GM12801 (cell line): ENCODE measurements around the gene ELK1.

Experiments used
- CTCF ChIP-seq: IDR thresholded peaks from one replicate; pipeline ENCODE4 v1.5.1; 2011; ENCODE audit warnings: control low read depth; ENCODE audit not compliant: insufficient read length; ENCODE audit errors: extremely low read depth

ELK1 gene

GRCh38 chrX:47628982-47629381, 21.4 kb downstream of the ELK1 start:
- no peak for TF ChIP-seq CTCF

GRCh38 chrX:47625365-47625764, 25.0 kb downstream of the ELK1 start:
- TF ChIP-seq CTCF = no peak

DNA sequence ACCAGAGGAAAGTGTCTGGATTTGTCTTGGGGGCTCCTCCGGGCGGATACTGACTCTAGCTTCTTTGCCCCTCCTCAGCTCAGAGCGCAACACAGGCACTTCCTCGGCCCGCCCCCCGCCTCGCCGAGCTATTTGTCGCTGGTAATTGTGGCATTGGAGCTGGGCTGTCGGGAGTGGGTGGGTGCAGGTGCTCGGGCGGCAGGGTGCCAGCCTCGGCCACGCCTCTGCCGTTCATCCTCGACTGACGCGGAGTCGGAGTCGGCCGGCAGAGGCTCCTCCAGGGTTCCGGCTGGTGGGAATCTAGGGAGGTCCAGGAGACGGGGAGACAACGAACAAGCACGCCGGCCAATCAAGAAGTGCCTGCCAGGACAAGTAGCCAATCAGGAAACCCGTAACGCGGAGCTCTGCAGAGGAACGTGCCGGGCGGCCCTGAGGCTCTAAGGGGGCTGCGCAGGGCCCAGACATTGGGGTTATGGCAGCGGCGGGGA, 26.8 kb downstream of the ELK1 start:
- TF ChIP-seq CTCF = no peak

GRCh38 chrX:47621851-47622250, 28.5 kb downstream of the ELK1 start:
- TF ChIP-seq CTCF = no peak

GRCh38 chrX:47620303-47620685, 30.1 kb downstream of the ELK1 start:
- no peak for TF ChIP-seq CTCF

GRCh38 chrX:47619486-47620302, 30.7 kb downstream of the ELK1 start, which contains the start of gene SYN1:
Gene SYN1 (minus strand): TSS chrX:47619857. CDS start chrX:47619728, 129 bp downstream.
- no peak for TF ChIP-seq CTCF

- TF ChIP-seq CTCF = no peak
These were observed 31.4 kb downstream of the ELK1 start for GRCh38 chrX:47618923-47619485.
